ENCODE measurements around the gene SGK1.

SGK1 gene

DNA sequence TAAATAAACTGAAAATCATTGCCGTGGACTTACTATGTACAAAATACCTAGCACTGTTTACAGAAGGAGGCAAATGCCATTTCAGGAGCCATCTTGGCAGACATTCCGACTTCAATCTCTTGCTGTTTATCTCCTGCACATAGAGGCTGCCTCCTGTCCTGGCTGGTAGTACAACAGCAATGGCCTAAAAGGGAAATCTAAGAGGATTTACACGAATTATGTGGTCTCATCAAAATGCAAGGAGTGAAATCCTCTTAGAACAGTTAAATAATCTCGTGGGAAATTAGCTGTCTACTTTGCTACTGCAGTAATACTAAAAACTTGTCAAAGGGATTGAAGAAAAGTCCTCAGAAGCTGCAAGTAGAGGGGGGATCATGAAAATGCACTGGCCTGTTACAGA is 183.3 kb downstream of the SGK1 start:
- Mint-ChIP-seq H3K27me3 (ENCODE audit: low read depth) (peaks cover 4% of the 10 kb centered on the region), H3K4me3 (no peak overlapping the region), H3K27ac (no peak overlapping the region), H3K36me3 (ENCODE audit: low read depth) (peaks cover 3% of the 10 kb centered on the region), H3K9me3 (peaks cover 16% of the 10 kb centered on the region), H3K4me1 (ENCODE audit: low read depth) (no peaks in the 10 kb centered on the region)

DNA sequence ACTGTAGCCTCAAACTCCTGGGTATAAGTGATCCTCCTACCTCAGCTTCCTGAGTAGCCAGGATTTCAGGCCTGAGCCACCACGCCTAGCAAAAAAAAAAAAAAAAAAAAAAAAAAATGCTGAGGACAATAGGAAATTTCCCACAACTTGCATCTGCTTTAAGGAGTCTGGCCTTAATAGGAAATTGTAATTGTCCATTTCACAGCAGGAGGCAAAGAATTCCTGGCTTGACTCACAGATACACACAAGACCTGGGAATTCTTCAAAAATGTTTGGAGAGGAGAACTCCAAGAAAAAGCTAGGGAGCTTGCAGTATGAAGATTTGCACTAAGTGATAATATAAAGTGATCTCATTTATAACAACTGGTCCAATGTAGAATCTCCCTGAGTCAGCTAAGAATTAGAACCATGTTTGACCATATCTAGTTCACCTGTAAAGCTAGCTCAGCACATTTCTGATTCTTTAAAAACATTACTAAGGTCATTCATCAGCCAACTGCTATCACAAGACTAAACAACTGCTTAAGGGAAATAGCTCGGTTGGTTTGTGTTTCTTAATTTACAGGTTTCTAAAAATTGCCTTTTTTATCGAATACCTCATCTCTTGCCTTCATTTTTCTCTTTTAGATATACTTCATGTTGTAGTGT is 185.3 kb downstream of the SGK1 start:
- Mint-ChIP-seq H3K4me3 (no peak overlapping the region), H3K4me1 (ENCODE audit: low read depth) (no peaks in the 10 kb centered on the region), H3K36me3 (ENCODE audit: low read depth) (peaks cover 3% of the 10 kb centered on the region), H3K27me3 (ENCODE audit: low read depth) (peaks cover 4% of the 10 kb centered on the region), H3K9me3 (peaks cover 16% of the 10 kb centered on the region), H3K27ac (no peak overlapping the region)

DNA sequence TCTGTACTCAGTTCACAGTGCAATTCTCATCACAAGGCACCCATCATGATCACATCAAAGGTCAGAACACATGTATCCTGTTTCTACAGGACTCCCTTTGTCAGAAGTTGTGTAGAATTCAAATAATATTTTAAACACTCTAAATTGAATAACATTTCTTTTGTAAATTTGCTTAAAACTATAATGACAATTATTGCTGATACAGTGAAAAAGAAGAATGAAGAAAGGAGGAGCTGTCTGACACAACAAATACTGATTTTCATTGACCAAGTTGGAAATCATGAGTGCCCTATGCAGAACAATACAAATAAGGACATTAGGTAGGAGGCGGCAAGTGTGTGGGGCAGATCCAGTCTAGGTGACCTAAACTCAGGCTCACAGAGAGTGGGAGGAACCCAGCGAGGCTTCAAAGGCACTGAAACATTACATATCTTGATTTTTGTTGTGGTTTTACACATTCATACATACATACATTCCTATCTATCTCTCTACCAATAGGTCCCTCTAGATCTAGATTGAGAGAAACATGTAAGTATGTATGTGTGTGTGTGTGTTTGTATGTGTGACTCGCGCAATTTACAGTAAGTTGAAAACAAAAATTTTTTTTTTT is 186.3 kb downstream of the SGK1 start:
- H3K27ac Mint-ChIP-seq: no peak overlapping the region

DNA sequence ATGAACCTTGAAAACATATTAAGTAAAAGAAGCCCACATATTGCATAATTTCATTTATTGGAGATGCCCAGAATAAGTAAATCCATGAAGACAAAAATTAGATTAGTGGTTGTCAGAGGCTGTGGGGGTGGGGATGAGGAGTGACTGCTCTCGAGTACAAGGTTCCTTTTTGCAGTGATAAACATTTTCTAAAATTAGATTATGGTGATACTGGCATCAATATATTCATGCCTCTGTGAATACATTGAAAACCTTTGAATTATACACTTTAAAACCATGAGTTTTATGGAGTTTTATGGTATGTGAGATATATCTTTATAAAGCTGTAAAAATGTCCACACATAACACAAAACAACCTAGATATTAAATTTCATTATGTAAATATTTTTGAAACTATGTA is 189.8 kb downstream of the SGK1 start:
- H3K27ac Mint-ChIP-seq: no peak overlapping the region
- peaks cover 16% of the 10 kb centered on the region for H3K9me3 Mint-ChIP-seq
- no peaks in the 10 kb centered on the region for H3K4me1 Mint-ChIP-seq (ENCODE audit: low read depth)
- peaks cover 3% of the 10 kb centered on the region for H3K36me3 Mint-ChIP-seq (ENCODE audit: low read depth)
- H3K4me3 Mint-ChIP-seq: no peak overlapping the region
- peaks cover 3% of the 10 kb centered on the region for H3K27me3 Mint-ChIP-seq (ENCODE audit: low read depth)

More for the DNA sequence above, 186.3 kb downstream of the SGK1 start:
- no peak overlapping the region for H3K4me3 Mint-ChIP-seq
- peaks cover 16% of the 10 kb centered on the region for H3K9me3 Mint-ChIP-seq
- peaks cover 4% of the 10 kb centered on the region for H3K27me3 Mint-ChIP-seq (ENCODE audit: low read depth)
- no peaks in the 10 kb centered on the region for H3K4me1 Mint-ChIP-seq (ENCODE audit: low read depth)
- H3K36me3 Mint-ChIP-seq (ENCODE audit: low read depth): peaks cover 3% of the 10 kb centered on the region

DNA sequence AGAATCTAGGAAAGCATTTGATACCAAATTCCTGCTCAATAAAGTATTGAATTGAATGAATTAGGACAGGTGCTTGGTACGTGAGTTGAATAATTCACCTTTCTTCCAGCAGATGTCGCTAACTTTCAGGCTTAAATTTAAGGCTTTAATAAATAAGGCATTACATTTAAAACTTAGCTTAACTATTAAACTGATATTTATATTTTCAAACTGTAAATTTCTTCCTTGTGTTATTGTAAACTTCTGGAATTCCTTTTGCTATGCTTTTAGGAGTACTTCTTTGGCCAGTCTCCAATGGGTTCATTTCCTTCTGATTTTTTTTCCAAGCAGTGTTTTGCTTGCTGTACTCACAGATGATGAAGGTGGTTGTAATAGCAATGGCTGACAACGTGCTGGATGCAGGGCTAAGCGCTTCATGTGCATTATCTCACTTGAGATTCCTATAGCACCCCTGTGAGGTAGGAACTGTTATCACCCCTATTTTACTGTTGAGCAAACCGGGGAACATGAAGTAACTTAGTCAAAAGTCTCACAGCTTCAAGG is 194.2 kb downstream of the SGK1 start:
- H3K4me1 Mint-ChIP-seq (ENCODE audit: low read depth): no peaks in the 10 kb centered on the region
- H3K9me3 Mint-ChIP-seq: no peaks in the 10 kb centered on the region
- no peak overlapping the region for H3K27ac Mint-ChIP-seq
- no peaks in the 10 kb centered on the region for H3K36me3 Mint-ChIP-seq (ENCODE audit: low read depth)
- H3K4me3 Mint-ChIP-seq: no peak overlapping the region
- H3K27me3 Mint-ChIP-seq (ENCODE audit: low read depth): peaks cover 3% of the 10 kb centered on the region

DNA sequence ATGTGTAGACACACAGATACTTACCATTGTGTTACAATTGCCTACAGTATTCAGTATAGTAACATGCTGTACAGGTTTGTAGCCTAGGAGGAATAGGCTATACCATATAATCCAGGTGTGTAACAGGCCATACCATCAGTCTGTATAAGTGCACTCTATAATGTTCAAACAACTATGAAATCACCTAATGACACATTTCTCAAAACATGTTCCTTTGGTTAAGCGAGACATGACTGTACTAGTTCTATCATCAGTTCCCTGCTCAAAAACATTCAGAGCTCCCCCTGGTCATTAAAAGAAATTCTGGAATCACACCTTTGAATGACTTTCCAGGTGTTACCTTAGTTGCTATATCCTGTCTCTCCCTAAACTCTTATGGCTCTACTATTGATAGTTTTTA is 195.1 kb downstream of the SGK1 start:
- Mint-ChIP-seq H3K4me1 (ENCODE audit: low read depth) (no peaks in the 10 kb centered on the region), H3K9me3 (no peaks in the 10 kb centered on the region), H3K4me3 (no peak overlapping the region), H3K27me3 (ENCODE audit: low read depth) (peaks cover 3% of the 10 kb centered on the region), H3K27ac (no peak overlapping the region), H3K36me3 (ENCODE audit: low read depth) (no peaks in the 10 kb centered on the region)

DNA sequence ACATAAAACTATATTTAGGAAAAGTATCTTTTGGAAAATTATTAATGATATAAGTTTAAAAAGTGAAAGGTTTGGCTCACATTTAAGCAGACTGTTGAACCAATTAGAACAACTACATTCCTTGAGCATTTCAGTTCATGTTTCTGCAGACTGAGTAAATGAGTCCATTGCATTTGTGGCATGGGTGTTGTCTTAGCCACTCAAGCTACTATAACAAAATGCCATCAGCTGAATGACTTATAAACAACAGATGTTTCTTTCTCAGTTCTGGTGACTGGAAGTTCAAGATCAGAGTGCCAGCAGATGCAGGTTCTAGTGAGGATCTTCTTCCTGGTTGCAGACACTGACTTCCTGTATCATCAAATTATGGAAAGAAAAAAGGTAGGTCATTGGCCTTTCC is 198.4 kb downstream of the SGK1 start:
- Mint-ChIP-seq H3K9me3 (no peaks in the 10 kb centered on the region), H3K27ac (no peak overlapping the region), H3K27me3 (ENCODE audit: low read depth) (peaks cover 6% of the 10 kb centered on the region), H3K36me3 (ENCODE audit: low read depth) (no peaks in the 10 kb centered on the region), H3K4me3 (no peak overlapping the region), H3K4me1 (ENCODE audit: low read depth) (peaks cover 3% of the 10 kb centered on the region)

Measured in T-helper 1 cell treated with Interleukin-12 subunit alpha and Interleukin-12 subunit beta and Interleukin-4 antibody, amounts not matched to agents 30 μg/mL and 1 μg/mL, for 36 hours (primary cell).